Measurements from ENCODE around the gene DNAJC5G. TPM values are rescaled to one million over a fixed set of nuclear protein-coding genes. Genes with fewer than 3 reads are reported as not detected.
"Not testable (repeated sequence)": the region's sequence is repeated elsewhere in the genome, so short reads cannot be mapped to it uniquely, and the experiment has no call there.

The DNAJC5G gene
- total and polyA plus RNA-seq, 12 donors: 0.14 to 2.9 (median 1.1) TPM; not detected in 4

DNA sequence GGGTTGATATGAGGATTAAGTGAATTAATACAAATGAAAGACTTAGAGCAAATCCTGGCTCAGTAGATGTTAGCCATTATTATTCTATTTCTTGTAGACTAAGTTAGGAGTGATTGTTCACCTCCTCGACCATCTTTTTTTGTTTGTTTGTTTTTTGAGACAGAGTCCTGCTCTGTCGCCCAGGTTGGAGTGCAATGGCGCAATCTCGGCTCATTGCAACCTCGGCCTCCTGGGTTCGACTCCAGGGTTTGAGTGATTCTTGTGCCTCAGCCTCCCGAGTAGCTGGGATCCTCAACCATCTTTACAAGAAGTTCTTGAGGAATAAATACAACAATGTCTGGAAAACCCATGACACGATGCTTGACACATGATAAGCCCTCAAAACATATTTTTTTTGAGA, 19.7 kb downstream of the DNAJC5G start:
- H3K27me3 ChIP-seq: no peaks in the 10 kb centered on the region
- no peaks in the 10 kb centered on the region for H3K9me3 ChIP-seq (replicated peaks in 1 of 3)
- intact Hi-C loops (cut with DNase I): no loop called here
- H3K4me3 ChIP-seq: no peak overlapping the region
- peaks cover 19 to 20% of the 10 kb centered on the region in 2 donors for H3K4me1 ChIP-seq (replicated peaks in 1 of 2)
- 90 to 95% (median 92%) methylated on average over 8 of the region's 8 CpGs for WGBS, 4 donors
- TF ChIP-seq, protein P1, sequence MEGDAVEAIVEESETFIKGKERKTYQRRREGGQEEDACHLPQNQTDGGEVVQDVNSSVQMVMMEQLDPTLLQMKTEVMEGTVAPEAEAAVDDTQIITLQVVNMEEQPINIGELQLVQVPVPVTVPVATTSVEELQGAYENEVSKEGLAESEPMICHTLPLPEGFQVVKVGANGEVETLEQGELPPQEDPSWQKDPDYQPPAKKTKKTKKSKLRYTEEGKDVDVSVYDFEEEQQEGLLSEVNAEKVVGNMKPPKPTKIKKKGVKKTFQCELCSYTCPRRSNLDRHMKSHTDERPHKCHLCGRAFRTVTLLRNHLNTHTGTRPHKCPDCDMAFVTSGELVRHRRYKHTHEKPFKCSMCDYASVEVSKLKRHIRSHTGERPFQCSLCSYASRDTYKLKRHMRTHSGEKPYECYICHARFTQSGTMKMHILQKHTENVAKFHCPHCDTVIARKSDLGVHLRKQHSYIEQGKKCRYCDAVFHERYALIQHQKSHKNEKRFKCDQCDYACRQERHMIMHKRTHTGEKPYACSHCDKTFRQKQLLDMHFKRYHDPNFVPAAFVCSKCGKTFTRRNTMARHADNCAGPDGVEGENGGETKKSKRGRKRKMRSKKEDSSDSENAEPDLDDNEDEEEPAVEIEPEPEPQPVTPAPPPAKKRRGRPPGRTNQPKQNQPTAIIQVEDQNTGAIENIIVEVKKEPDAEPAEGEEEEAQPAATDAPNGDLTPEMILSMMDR (IDR thresholded peaks at IDR 0.05): no peak
- no peak for TF ChIP-seq POLR2A (IDR thresholded peaks at IDR 0.05)
- H3K36me3 ChIP-seq (replicated peaks in 1 of 2): no peaks in the 10 kb centered on the region
- no peak overlapping the region for H3K27ac ChIP-seq
- no peak for DNase-seq

DNA sequence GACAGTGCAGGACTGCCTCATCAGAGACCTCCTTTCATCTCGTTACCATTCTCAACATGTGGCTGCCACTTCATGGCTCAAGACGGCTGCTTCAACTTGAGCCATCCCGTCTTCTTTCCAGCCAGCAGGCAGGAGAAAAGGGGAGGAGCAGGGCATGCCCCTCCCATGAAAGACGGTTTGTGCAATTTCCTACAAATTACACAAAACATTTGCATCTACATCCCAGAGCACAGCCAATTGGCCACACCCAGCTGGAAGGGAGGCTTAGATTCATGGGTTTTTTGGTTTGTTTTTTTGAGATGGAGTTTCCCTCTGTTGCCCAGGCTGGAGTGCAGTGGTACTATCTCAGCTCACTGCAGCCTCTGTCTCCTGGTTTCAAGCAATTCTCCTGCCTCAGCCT, 21.2 kb downstream of the DNAJC5G start:
- Histone ChIP-seq H3K27ac (no peak overlapping the region), H3K4me1 (replicated peaks in 1 of 2) (peaks cover 19 to 20% of the 10 kb centered on the region in 2 donors), H3K27me3 (no peaks in the 10 kb centered on the region), H3K36me3 (replicated peaks in 1 of 2) (no peaks in the 10 kb centered on the region), H3K4me3 (no peak overlapping the region), H3K9me3 (replicated peaks in 1 of 3) (no peaks in the 10 kb centered on the region)
- 61 to 84% (median 77%) methylated on average over 4 of the region's 4 CpGs for WGBS, 4 donors
- no peak for DNase-seq
- intact Hi-C loops (cut with DNase I): no loop called here
- no peak for TF ChIP-seq POLR2A (IDR thresholded peaks at IDR 0.05)
- TF ChIP-seq, protein P1 (IDR thresholded peaks at IDR 0.05): no peak

DNA sequence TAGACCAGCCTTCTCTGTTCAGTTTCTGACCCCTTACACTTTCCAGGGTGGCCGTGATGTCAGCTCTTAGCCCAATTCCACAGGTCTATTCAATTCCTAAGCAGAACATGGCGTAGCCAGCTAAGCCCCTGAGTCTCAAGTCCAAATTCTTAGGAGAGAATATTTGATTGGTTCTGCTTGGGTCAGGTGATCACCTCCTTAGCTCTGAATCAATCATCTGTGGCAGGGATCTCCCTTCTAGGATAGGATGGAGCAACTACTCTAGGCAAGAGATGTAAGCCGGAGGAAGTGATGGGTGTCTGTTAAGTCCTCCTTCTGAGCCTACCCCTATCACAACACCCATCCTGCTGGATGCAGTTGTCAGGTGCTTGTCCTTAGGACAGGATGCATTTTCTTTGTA, 22.0 kb downstream of the DNAJC5G start:
- Histone ChIP-seq H3K27me3 (no peaks in the 10 kb centered on the region), H3K27ac (no peak overlapping the region), H3K36me3 (replicated peaks in 1 of 2) (no peaks in the 10 kb centered on the region), H3K4me1 (replicated peaks in 1 of 2) (peaks cover 19% of the 10 kb centered on the region in 2 donors), H3K4me3 (no peak overlapping the region), H3K9me3 (replicated peaks in 1 of 3) (no peaks in the 10 kb centered on the region)
- 89 to 95% (median 93%) methylated on average over 3 of the region's 3 CpGs for WGBS, 4 donors
- intact Hi-C loops (cut with DNase I): no loop called here
- TF ChIP-seq POLR2A (IDR thresholded peaks at IDR 0.05): no peak
- TF ChIP-seq, protein P1 (IDR thresholded peaks at IDR 0.05): no peak
- DNase-seq: no peak

DNA sequence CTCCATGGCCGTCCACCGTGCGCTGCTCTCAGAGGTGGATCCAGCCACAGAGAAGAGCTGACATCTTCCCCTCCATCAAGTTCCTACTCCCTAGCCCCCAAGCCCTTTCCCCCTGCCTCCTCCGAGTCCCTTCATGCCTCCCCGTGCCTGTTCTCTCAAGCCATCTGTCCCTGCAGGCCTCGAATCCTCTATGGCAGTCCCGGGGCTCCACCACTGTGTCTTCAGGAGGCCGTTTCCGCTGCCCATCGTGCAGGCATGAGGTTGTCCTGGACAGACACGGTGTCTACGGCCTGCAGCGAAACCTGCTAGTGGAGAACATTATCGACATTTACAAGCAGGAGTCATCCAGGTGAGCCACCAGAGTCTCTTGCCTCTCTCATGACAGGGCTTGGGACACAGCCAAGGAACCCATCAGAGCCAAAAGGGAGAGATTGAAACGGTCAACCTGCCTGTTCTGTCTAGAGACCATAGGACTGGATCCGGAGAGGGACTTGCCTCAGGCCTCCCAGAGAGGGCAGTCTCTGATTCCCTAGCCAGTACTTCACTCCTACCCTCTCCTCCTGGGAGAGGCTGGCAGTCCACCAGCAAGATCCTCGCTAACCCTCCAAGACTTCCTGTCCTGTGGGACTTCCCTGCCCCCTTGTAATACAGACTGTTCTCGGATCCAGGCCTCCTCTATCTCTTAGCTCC, 23.3 kb downstream of the DNAJC5G start:
- 87 to 92% (median 89%) methylated on average over 17 to 18 of the region's 18 CpGs for WGBS, 4 donors
- intact Hi-C loops (cut with DNase I): no loop called here
- Histone ChIP-seq H3K27me3 (no peaks in the 10 kb centered on the region), H3K27ac (no peak overlapping the region), H3K4me1 (replicated peaks in 1 of 2) (peaks cover 6 to 8% of the 10 kb centered on the region in 2 donors), H3K4me3 (no peak overlapping the region), H3K36me3 (replicated peaks in 1 of 2) (no peaks in the 10 kb centered on the region), H3K9me3 (replicated peaks in 1 of 3) (no peaks in the 10 kb centered on the region)
- TF ChIP-seq POLR2A (IDR thresholded peaks at IDR 0.05): no peak
- TF ChIP-seq, protein P1 (IDR thresholded peaks at IDR 0.05): no peak
- DNase-seq: no peak

DNA sequence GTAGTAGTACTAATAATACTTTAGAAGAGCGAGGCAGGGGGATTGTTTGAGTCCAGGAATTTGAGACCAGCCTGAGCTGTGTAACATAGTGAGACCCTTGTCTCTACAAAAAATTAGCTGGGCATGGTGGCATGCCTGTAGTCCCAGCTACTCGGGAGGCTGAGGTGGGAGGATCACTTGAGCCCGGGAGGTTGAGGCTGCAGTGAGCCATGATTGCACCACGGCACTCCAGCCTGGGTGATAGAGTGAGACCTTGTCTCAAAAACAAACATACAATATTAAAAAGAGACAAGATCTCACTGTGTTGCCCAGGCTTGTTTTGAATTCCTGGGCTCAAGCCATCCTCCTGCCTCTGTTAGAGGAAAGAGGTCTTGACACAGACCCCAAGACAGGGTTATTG, 25.4 kb downstream of the DNAJC5G start:
- H3K27ac ChIP-seq; H3K27me3 ChIP-seq; H3K4me3 ChIP-seq; H3K9me3 ChIP-seq (replicated peaks in 1 of 3); H3K36me3 ChIP-seq (replicated peaks in 1 of 2); DNase-seq; H3K4me1 ChIP-seq (replicated peaks in 1 of 2): not testable (repeated sequence)
- intact Hi-C loops (cut with DNase I): loop anchor here in 1 of 2 donors (5.0 to 10.0 kb wide), 2 partner anchors 56 to 203 kb away; no protein-coding TSS in a partner anchor
- 80 to 91% (median 86%) methylated on average over 4 of the region's 4 CpGs for WGBS, 4 donors
